ENCODE measurements around the gene ITPK1. TPM values are rescaled to one million over a fixed set of nuclear protein-coding genes. Genes with fewer than 3 reads are reported as not detected.

The ITPK1 gene
- total and polyA plus RNA-seq, 7 experiments from 2014 or later, result 10.2 to 71.8 (median 21.3) TPM

- H3K27me3 ChIP-seq (ENCODE audit: control insufficient read depth in 2 of 2, insufficient read depth in 2 of 2, low read length in 2 of 2), result no peaks in the 10 kb centered on the region
- no peaks in the 10 kb centered on the region for H3K9me3 ChIP-seq (ENCODE audit: control insufficient read depth in 2 of 3, low read length in 3 of 3)
- H3K4me3 ChIP-seq (ENCODE audit: low read length), result no peak overlapping the region
- peaks cover 0 to 2% (median 0%) of the 10 kb centered on the region in 11 donors for H3K9me3 Mint-ChIP-seq
- H3K4me1 Mint-ChIP-seq, result peaks cover 0 to 3% (median 0%) of the 10 kb centered on the region in 7 donors
- ATAC-seq (no peak), DNase-seq (no peak)
- H3K4me3 Mint-ChIP-seq, result no peak overlapping the region
- intact Hi-C loops (cut with micrococcal nuclease), result no loop called here
- ChIA-PET CTCF (no interaction called here), POLR2A (no interaction called here)
- peaks cover 0 to 15% (median 0%) of the 10 kb centered on the region in 5 donors for H3K36me3 Mint-ChIP-seq
- no peaks in the 10 kb centered on the region for H3K4me1 ChIP-seq (ENCODE audit: control insufficient read depth in 2 of 2, insufficient read depth in 2 of 2, low read length in 2 of 2)
- no peaks in the 10 kb centered on the region for H3K27me3 Mint-ChIP-seq
- H3K27ac Mint-ChIP-seq, result no peak overlapping the region
- no peak overlapping the region for H3K27ac ChIP-seq (ENCODE audit: low read depth, low read length)
- H3K36me3 ChIP-seq (ENCODE audit: control insufficient read depth in 2 of 3, insufficient read depth in 3 of 3, low read length in 3 of 3), result peaks cover 0 to 40% (median 0%) of the 10 kb centered on the region in 3 experiments
Measured at GRCh38 chr14:92959761-92960680, 155.7 kb downstream of the ITPK1 start.

DNA sequence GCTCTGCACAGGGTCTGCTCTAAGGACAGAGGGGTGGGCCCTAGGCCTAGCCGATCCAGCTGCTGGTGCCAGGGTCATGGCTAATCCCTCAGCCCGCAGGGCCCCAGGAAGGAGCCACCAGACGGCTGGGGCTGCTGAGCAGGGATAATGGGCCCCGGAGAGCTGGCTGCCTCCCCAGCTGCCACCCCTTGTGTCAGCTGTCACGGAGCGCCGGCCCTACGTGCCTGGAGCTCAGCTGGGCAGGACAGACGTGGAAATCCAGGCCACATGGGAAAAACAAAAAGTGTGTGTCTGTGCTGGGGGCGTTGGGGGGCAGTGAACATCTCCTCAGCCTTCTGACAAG is 156.6 kb downstream of the ITPK1 start:
- Mint-ChIP-seq H3K4me3 (no peak overlapping the region), H3K9me3 (peaks cover 0 to 2% (median 0%) of the 10 kb centered on the region in 11 donors), H3K36me3 (peaks cover 0 to 16% (median 0%) of the 10 kb centered on the region in 5 donors), H3K4me1 (peaks cover 0 to 3% (median 0%) of the 10 kb centered on the region in 7 donors), H3K27ac (no peak overlapping the region), H3K27me3 (no peaks in the 10 kb centered on the region)
- ChIA-PET POLR2A (no interaction called here), CTCF (no interaction called here)
- H3K27me3 ChIP-seq (ENCODE audit: control insufficient read depth in 2 of 2, insufficient read depth in 2 of 2, low read length in 2 of 2), result no peaks in the 10 kb centered on the region
- H3K36me3 ChIP-seq (ENCODE audit: control insufficient read depth in 2 of 3, insufficient read depth in 3 of 3, low read length in 3 of 3), result peaks cover 0 to 40% (median 0%) of the 10 kb centered on the region in 3 experiments
- no peak overlapping the region for H3K4me3 ChIP-seq (ENCODE audit: low read length)
- ATAC-seq (peak; percentile 16), DNase-seq (no peak)
- no peaks in the 10 kb centered on the region for H3K4me1 ChIP-seq (ENCODE audit: control insufficient read depth in 2 of 2, insufficient read depth in 2 of 2, low read length in 2 of 2)
- no peak overlapping the region for H3K27ac ChIP-seq (ENCODE audit: low read depth, low read length)
- no peaks in the 10 kb centered on the region for H3K9me3 ChIP-seq (ENCODE audit: control insufficient read depth in 2 of 3, low read length in 3 of 3)
- intact Hi-C loops (cut with micrococcal nuclease), result no loop called here

GRCh38 chr14:92958373-92959188 is 157.1 kb downstream of the ITPK1 start:
- Histone ChIP-seq H3K4me3 (ENCODE audit: low read length) (no peak overlapping the region), H3K36me3 (ENCODE audit: control insufficient read depth in 2 of 3, insufficient read depth in 3 of 3, low read length in 3 of 3) (peaks cover 0 to 42% (median 0%) of the 10 kb centered on the region in 3 experiments), H3K4me1 (ENCODE audit: control insufficient read depth in 2 of 2, insufficient read depth in 2 of 2, low read length in 2 of 2) (no peaks in the 10 kb centered on the region), H3K27ac (ENCODE audit: low read depth, low read length) (no peak overlapping the region), H3K9me3 (ENCODE audit: control insufficient read depth in 2 of 3, low read length in 3 of 3) (no peaks in the 10 kb centered on the region), H3K27me3 (ENCODE audit: control insufficient read depth in 2 of 2, insufficient read depth in 2 of 2, low read length in 2 of 2) (no peaks in the 10 kb centered on the region)
- Mint-ChIP-seq H3K27ac (no peak overlapping the region), H3K4me1 (peaks cover 0 to under 1% (median 0%) of the 10 kb centered on the region in 7 donors), H3K9me3 (peaks cover 0 to 2% (median 0%) of the 10 kb centered on the region in 11 donors), H3K4me3 (no peak overlapping the region), H3K36me3 (peaks cover 0 to 16% (median 0%) of the 10 kb centered on the region in 5 donors), H3K27me3 (no peaks in the 10 kb centered on the region)
- intact Hi-C loops (cut with micrococcal nuclease), result no loop called here
- DNase-seq, result no peak
- ATAC-seq, result no peak
- ChIA-PET POLR2A (no interaction called here), CTCF (no interaction called here)

- Mint-ChIP-seq H3K4me1 (peaks cover 0 to 6% (median 3%) of the 10 kb centered on the region in 7 donors), H3K27ac (no peak overlapping the region), H3K27me3 (no peaks in the 10 kb centered on the region), H3K9me3 (peaks cover 0 to 2% (median 0%) of the 10 kb centered on the region in 11 donors), H3K4me3 (no peak overlapping the region), H3K36me3 (peaks cover 0 to 12% (median 0%) of the 10 kb centered on the region in 5 donors)
- no peak overlapping the region for H3K4me3 ChIP-seq (ENCODE audit: low read length)
- no peak overlapping the region for H3K27ac ChIP-seq (ENCODE audit: low read depth, low read length)
- H3K9me3 ChIP-seq (ENCODE audit: control insufficient read depth in 2 of 3, low read length in 3 of 3), result no peaks in the 10 kb centered on the region
- no peaks in the 10 kb centered on the region for H3K27me3 ChIP-seq (ENCODE audit: control insufficient read depth in 2 of 2, insufficient read depth in 2 of 2, low read length in 2 of 2)
- peaks cover 0 to 38% (median 0%) of the 10 kb centered on the region in 3 experiments for H3K36me3 ChIP-seq (ENCODE audit: control insufficient read depth in 2 of 3, insufficient read depth in 3 of 3, low read length in 3 of 3)
- CTCF ChIA-PET, result interaction anchor here (1.0 kb wide), 1 partner anchor 227 kb away, joined by 3 read pairs; no protein-coding TSS in a partner anchor
- intact Hi-C loops (cut with micrococcal nuclease), result no loop called here
- no peaks in the 10 kb centered on the region for H3K4me1 ChIP-seq (ENCODE audit: control insufficient read depth in 2 of 2, insufficient read depth in 2 of 2, low read length in 2 of 2)
- POLR2A ChIA-PET, result no interaction called here
- no peak for DNase-seq
- ATAC-seq, result no peak
Measured at GRCh38 chr14:92956961-92957360, 158.8 kb downstream of the ITPK1 start.

DNA sequence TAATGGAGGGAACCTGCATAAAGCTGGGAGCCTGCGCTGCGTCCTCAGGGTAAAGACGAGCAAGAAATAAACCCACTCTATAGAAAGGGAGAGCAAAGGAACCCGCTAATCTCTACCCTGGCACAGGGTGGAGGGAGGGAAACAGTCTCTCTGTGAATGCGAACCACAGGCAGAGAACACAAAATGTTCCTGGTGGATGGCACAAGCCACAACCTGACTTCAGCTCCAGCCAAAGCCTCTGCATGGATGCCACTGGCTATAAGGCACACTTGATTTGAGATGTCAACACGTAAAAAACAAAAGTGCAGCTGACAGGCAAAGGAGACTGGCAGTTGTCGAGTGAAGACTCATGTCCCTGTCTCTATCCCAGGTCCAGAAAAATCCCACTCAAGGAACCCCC is 160.3 kb downstream of the ITPK1 start:
- H3K27me3 ChIP-seq (ENCODE audit: control insufficient read depth in 2 of 2, insufficient read depth in 2 of 2, low read length in 2 of 2), result no peaks in the 10 kb centered on the region
- no peaks in the 10 kb centered on the region for H3K4me1 ChIP-seq (ENCODE audit: control insufficient read depth in 2 of 2, insufficient read depth in 2 of 2, low read length in 2 of 2)
- Mint-ChIP-seq H3K27me3 (no peaks in the 10 kb centered on the region), H3K4me3 (no peak overlapping the region), H3K9me3 (peaks cover 0 to 2% (median 0%) of the 10 kb centered on the region in 11 donors), H3K27ac (peak overlapping the region in 1 of 9 donors; percentile 50), H3K36me3 (peaks cover 0 to 19% (median 0%) of the 10 kb centered on the region in 5 donors), H3K4me1 (peaks cover 0 to 9% (median 5%) of the 10 kb centered on the region in 7 donors)
- CTCF ChIA-PET, result interaction anchor here (1.2 to 1.3 kb wide), 2 partner anchors 158 to 184 kb away, joined by 3 to 4 read pairs; no protein-coding TSS in a partner anchor
- no peaks in the 10 kb centered on the region for H3K9me3 ChIP-seq (ENCODE audit: control insufficient read depth in 2 of 3, low read length in 3 of 3)
- intact Hi-C loops (cut with micrococcal nuclease), result no loop called here
- H3K36me3 ChIP-seq (ENCODE audit: control insufficient read depth in 2 of 3, insufficient read depth in 3 of 3, low read length in 3 of 3), result peaks cover 0 to 47% (median 0%) of the 10 kb centered on the region in 3 experiments
- H3K4me3 ChIP-seq (ENCODE audit: low read length), result no peak overlapping the region
- H3K27ac ChIP-seq (ENCODE audit: low read depth, low read length), result no peak overlapping the region
- ATAC-seq (no peak), DNase-seq (no peak)
- POLR2A ChIA-PET, result no interaction called here

DNA sequence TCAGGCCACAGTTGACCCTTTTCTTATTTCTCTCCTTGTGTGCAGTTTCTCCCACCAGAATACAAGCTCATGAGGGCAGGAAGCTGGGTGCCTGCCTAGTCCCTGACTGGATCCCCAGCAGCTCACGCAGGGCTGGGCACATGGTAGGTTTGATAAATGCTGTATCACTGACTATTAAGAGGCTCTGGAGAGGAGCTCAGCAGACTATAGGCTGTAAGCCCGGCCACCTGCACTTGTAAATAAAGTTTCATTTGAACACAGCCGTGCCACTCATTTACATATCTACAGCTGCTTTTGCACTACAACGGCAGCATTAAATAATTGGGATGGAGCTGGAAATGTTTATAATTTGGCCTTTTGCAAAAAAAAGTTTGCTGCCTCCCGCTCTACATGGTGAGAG is 160.8 kb downstream of the ITPK1 start:
- Mint-ChIP-seq H3K36me3 (peaks cover 0 to 22% (median 0%) of the 10 kb centered on the region in 5 donors), H3K9me3 (peaks cover 0 to 2% (median 0%) of the 10 kb centered on the region in 11 donors), H3K27ac (peak overlapping the region in 2 of 9 donors; percentile 50 to 63), H3K4me1 (peaks cover 0 to 9% (median 5%) of the 10 kb centered on the region in 7 donors), H3K27me3 (no peaks in the 10 kb centered on the region), H3K4me3 (no peak overlapping the region)
- no peaks in the 10 kb centered on the region for H3K27me3 ChIP-seq (ENCODE audit: control insufficient read depth in 2 of 2, insufficient read depth in 2 of 2, low read length in 2 of 2)
- ChIA-PET CTCF (interaction anchor here (0.7 to 2.2 kb wide), 4 partner anchors 159 to 184 kb away, joined by 3 to 7 read pairs (median 4); no protein-coding TSS in a partner anchor), POLR2A (no interaction called here)
- peaks cover 0 to 52% (median 0%) of the 10 kb centered on the region in 3 experiments for H3K36me3 ChIP-seq (ENCODE audit: control insufficient read depth in 2 of 3, insufficient read depth in 3 of 3, low read length in 3 of 3)
- H3K4me1 ChIP-seq (ENCODE audit: control insufficient read depth in 2 of 2, insufficient read depth in 2 of 2, low read length in 2 of 2), result no peaks in the 10 kb centered on the region
- no peak overlapping the region for H3K27ac ChIP-seq (ENCODE audit: low read depth, low read length)
- no peak for ATAC-seq
- intact Hi-C loops (cut with micrococcal nuclease), result no loop called here
- no peak overlapping the region for H3K4me3 ChIP-seq (ENCODE audit: low read length)
- no peak for DNase-seq
- H3K9me3 ChIP-seq (ENCODE audit: control insufficient read depth in 2 of 3, low read length in 3 of 3), result no peaks in the 10 kb centered on the region
